Left ventricle myocardium inferior (tissue), 1 donor: ENCODE data around the gene KLRC4. TPM values are rescaled to one million over a fixed set of nuclear protein-coding genes. Genes with fewer than 3 reads are reported as not detected.
"Not testable (repeated sequence)": the region's sequence is repeated elsewhere in the genome, so short reads cannot be mapped to it uniquely, and the experiment has no call there.

Experiments used
- DNase-seq: peaks from one replicate; pipeline ENCODE4 v3.0.0-alpha.2; 2020
- H3K27ac ChIP-seq: fragments of 200-600 bp; replicated peaks from 2 replicates; pipeline ENCODE4 v1.8.0; 2021
- H3K27me3 ChIP-seq: fragments of 200-600 bp; 2 replicates; pipeline ENCODE4 v1.8.0; 2021; ENCODE audit warnings: low read depth
- H3K36me3 ChIP-seq: fragments of 200-600 bp; 2 replicates; pipeline ENCODE4 v1.8.0; 2021
- H3K4me1 ChIP-seq: fragments of 200-600 bp; 2 replicates; pipeline ENCODE4 v1.8.0; 2021
- H3K4me3 ChIP-seq: fragments of 200-600 bp; 2 replicates; pipeline ENCODE4 v1.8.0; 2021; ENCODE audit warnings: mild to moderate bottlenecking, moderate library complexity
- H3K9me3 ChIP-seq: fragments of 200-600 bp; replicated peaks from 2 replicates; pipeline ENCODE4 v1.8.0; 2021
- CTCF ChIP-seq: fragments of 200-600 bp; IDR thresholded peaks from 2 replicates; pipeline ENCODE4 v1.8.0; 2021; ENCODE audit warnings: antibody characterized with exemption, mild to moderate bottlenecking, borderline replicate concordance
- intact Hi-C: fragments of 100-400 bp; cut with micrococcal nuclease; formaldehyde crosslinking; loops from one replicate; pipeline ENCODE4 v1.11.0; 2022
- total RNA-seq: library from RNA; stranded (reverse); fragmentation: NEBNext Ultra II Directional; extraction: Animal tissue kit (Norgen Biotek cat#: 25700); gene quantifications from one replicate; pipeline ENCODE4 v1.2.1, GENCODE V29; 2021
- donor health status: DM: no; HTN: yes; CAD: no; lungs with severe emphysema.

The KLRC4 gene
- total RNA-seq, 1 donor from 2014 or later: not detected

- H3K9me3 ChIP-seq: peaks cover 12% of the 10 kb centered on the region
- DNase-seq: no peak
- no peak for TF ChIP-seq CTCF
- H3K4me1 ChIP-seq: no peaks in the 10 kb centered on the region
- H3K27ac ChIP-seq: no peak overlapping the region
- intact Hi-C loops: no loop called here
- no peaks in the 10 kb centered on the region for H3K36me3 ChIP-seq
- H3K4me3 ChIP-seq: no peak overlapping the region
- H3K27me3 ChIP-seq: no peaks in the 10 kb centered on the region
Measured at GRCh38 chr12:10381928-10382628, 27.5 kb downstream of the KLRC4 start.

- DNase-seq, H3K4me3 ChIP-seq, H3K27me3 ChIP-seq, H3K27ac ChIP-seq, intact Hi-C loops, H3K4me1 ChIP-seq, H3K9me3 ChIP-seq, H3K36me3 ChIP-seq: not testable (repeated sequence)
Measured at GRCh38 chr12:10378737-10379136, 30.8 kb downstream of the KLRC4 start.

- Histone ChIP-seq H3K27ac (no peak overlapping the region), H3K9me3 (no peaks in the 10 kb centered on the region), H3K4me1 (peaks cover 7% of the 10 kb centered on the region), H3K4me3 (no peak overlapping the region), H3K27me3 (no peaks in the 10 kb centered on the region), H3K36me3 (no peaks in the 10 kb centered on the region)
- no peak for TF ChIP-seq CTCF
- intact Hi-C loops: no loop called here
- no peak for DNase-seq
Measured at GRCh38 chr12:10374624-10375018, 34.9 kb downstream of the KLRC4 start.

GRCh38 chr12:10372559-10372958 lies 37.0 kb downstream of the KLRC4 start:
- Histone ChIP-seq H3K9me3 (no peaks in the 10 kb centered on the region), H3K27ac (no peak overlapping the region), H3K27me3 (no peaks in the 10 kb centered on the region), H3K4me3 (no peak overlapping the region), H3K36me3 (no peaks in the 10 kb centered on the region), H3K4me1 (peaks cover 7% of the 10 kb centered on the region)
- no peak for TF ChIP-seq CTCF
- intact Hi-C loops: no loop called here
- no peak for DNase-seq

GRCh38 chr12:10371893-10372535 lies 37.5 kb downstream of the KLRC4 start:
- H3K9me3 ChIP-seq, intact Hi-C loops, H3K4me1 ChIP-seq, H3K27me3 ChIP-seq, H3K36me3 ChIP-seq, H3K4me3 ChIP-seq, DNase-seq: not testable (repeated sequence)
- H3K27ac ChIP-seq: peak overlapping the region; percentile 34

GRCh38 chr12:10369557-10370415 lies 39.8 kb downstream of the KLRC4 start:
- Histone ChIP-seq H3K9me3 (no peaks in the 10 kb centered on the region), H3K27ac (no peak overlapping the region), H3K27me3 (no peaks in the 10 kb centered on the region), H3K4me3 (no peak overlapping the region), H3K4me1 (peaks cover 24% of the 10 kb centered on the region), H3K36me3 (no peaks in the 10 kb centered on the region)
- TF ChIP-seq CTCF: no peak
- intact Hi-C loops: no loop called here
- DNase-seq: no peak
